Measurements from ENCODE around the gene MLH3. TPM values are rescaled to one million over a fixed set of nuclear protein-coding genes. Genes with fewer than 3 reads are reported as not detected.

The MLH3 gene
- polyA plus RNA-seq, 4 donors = 27.8 to 46.1 (median 37.1) TPM

GRCh38 chr14:74988993-74989392 lies 62.3 kb downstream of the MLH3 start:
- DNase-seq (ENCODE audit: low read depth in 4 of 4, low spot score in 3 of 4) = no peak

DNA sequence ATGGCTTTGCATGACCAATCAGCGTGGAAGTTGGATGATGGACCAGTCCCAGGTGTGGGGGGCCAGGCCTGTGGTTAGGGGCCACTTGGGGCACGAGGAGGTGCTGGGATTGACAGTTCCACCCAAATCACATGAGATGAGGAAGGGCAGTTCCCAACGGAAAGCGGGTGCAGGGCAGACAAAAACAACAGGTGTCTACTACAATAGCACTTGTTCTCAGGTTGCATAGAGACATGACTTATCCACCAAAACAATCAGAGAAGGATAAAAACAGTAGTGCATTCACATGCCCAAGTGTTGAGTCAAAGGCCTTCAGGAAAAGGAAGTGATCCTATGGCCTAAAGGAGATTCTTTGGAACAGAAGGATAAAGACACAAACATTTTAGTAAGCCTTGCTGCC lies 63.1 kb downstream of the MLH3 start:
- no peak for DNase-seq (ENCODE audit: low read depth in 4 of 4, low spot score in 3 of 4)

DNA sequence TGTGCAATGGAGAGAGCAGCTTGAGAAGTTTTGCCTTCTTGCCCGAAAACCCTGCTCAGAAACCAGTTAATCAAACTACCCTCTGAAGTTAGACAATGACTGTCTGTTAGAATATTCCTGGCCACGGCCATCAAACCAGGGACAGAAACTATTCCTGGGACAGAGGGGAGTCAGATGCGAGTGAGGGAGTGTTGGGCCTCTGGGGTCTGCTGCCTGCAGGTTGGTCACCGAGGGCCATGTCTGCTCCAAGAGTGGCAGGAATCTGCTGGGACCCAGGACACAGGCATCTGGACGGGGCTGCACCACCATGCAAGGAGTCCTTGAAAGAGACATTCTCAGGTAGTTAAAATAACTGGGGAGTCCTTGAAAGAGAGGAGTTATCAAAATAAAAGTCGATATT lies 65.5 kb downstream of the MLH3 start:
- DNase-seq (ENCODE audit: low read depth in 4 of 4, low spot score in 3 of 4) = no peak

GRCh38 chr14:74985028-74985310 lies 66.3 kb downstream of the MLH3 start:
- DNase-seq (ENCODE audit: low read depth in 4 of 4, low spot score in 3 of 4) = no peak

DNA sequence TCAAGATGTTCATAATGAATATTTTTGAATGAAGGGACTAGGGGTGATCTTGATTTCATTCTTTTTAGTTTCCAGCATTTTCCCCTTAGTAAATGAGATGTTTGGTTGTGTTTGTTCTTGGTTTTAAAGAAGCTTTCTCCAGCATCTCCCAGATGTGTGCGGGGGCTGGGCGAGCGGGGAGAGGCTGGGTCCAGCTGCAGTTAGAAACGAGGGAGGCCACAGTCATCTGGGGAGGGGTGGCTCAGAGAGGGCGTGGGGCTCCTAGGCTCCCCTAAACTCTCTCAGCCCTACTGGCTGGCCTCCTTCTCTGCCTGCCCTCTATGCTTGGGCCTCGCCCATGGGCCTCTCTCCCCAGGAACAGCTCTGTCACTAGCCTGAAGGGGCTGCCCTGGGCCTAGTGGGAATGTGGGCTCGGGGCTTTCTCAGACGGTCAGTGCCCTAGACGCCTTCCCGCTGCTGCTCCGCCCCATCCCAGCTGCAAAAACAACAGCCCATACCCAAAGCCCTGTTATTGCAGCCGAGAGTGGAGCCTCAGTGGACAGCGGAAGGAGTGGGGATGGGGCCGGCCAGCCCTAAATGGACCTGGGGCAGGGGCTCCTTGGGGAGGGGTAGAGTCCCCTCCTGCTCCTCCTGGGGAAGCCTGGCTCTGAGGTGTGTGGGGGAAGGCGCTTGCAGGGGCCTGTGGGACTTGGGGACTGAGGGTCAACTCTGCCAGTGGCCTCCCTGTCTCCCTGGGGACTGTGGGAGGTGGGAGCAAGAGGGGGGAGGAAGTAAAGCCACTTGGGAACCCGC lies 66.8 kb downstream of the MLH3 start:
- DNase-seq (ENCODE audit: low read depth in 4 of 4, low spot score in 3 of 4) = no peak

- no peak for DNase-seq (ENCODE audit: low read depth in 4 of 4, low spot score in 3 of 4)
Measured at GRCh38 chr14:74983343-74983742, 67.9 kb downstream of the MLH3 start.

DNA sequence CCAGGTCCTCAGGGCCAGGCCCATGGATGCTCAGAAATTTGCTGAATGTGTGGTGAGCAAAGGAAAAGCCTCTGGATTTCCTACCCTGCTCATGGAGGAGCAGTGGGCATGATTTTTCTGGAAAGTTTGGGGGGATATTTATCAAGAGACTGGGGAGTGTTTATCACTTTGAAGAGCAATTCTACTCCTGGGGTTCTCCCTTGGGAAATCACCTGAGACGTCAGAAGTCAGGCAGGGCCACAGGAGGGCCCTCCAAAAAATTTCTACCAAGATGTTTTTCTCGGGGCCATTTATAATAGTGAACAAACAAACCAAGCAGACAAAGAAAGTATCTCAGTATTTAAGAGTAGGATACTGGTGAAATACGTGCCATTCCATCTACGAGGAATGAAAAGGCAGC lies 68.6 kb downstream of the MLH3 start:
- no peak for DNase-seq (ENCODE audit: low read depth in 4 of 4, low spot score in 3 of 4)

DNA sequence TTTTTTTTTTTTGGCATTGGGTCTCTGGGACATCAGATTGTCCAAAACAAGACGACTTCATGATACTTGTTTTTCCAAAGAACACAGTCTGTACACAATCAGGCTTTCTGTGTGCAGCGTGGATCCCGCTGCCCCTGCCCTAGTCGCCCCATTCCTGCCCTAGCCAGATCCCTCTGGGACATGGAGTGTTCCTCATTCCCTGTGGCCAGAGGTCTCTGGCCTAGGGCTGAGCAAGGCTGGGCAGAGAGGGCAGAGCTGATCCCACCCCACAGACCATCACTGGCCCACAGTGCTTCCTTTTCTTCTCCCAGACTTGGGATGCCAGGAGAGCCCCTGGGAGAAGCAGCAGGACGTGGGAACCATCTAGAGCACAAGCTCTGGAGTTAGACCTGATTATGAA lies 69.4 kb downstream of the MLH3 start:
- DNase-seq (ENCODE audit: low read depth in 4 of 4, low spot score in 3 of 4) = no peak

- no peak for DNase-seq (ENCODE audit: low read depth in 4 of 4, low spot score in 3 of 4)
Measured at GRCh38 chr14:74981462-74981782, 69.8 kb downstream of the MLH3 start.

DNA sequence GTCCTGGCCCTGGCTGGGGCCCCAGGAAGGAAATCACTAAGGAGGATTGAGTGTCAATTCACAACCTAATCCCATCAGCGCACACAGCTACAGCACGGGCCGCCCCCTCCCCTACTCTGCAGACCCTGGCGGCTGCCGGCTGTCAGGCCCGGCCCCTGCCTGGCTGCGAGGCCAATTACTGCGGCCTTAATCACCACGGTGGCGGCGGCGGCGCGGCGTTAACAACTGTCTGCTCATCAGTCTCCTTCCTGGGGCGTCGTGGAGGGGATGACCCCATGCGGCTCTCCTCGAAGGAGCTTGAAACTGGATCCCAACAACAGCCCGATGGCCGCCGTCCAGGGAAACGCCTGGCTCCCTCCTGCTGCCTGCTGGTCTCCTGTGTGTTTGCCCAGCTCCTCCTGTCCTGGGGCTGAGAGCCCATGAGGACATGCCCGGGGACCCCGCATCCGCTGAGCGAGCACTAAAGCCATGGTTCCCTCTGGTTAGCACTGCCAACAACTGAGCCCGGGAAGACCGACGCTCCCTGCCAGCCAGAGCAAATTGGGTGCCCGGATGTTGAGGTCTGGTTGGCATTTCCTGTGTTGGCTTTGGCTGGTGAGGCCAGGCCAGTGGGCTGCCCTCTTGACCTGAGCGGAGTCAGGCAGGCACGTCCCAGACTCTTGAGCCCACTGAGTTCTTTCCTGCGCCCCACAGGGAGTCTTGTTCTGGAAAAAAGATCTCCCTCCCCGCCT lies 70.4 kb downstream of the MLH3 start:
- DNase-seq (ENCODE audit: low read depth in 4 of 4, low spot score in 3 of 4) = no peak

DNA sequence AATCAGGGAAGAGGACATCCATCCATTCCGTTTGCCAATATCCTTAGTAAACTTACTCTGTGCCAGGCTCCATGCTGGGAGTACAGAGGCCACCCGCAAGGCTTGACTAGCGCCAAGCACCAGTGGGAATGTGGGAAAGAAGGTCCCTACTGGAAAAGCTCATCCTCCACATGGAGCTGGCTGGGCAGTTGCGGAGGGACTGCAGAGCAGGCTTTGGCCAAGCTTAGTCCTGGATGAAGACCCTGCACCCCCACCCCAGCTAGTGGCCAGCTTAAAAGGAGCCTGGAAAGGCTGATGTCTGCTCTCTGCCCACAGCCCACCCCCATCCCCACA lies 70.9 kb downstream of the MLH3 start:
- no peak for DNase-seq (ENCODE audit: low read depth in 4 of 4, low spot score in 3 of 4)

DNA sequence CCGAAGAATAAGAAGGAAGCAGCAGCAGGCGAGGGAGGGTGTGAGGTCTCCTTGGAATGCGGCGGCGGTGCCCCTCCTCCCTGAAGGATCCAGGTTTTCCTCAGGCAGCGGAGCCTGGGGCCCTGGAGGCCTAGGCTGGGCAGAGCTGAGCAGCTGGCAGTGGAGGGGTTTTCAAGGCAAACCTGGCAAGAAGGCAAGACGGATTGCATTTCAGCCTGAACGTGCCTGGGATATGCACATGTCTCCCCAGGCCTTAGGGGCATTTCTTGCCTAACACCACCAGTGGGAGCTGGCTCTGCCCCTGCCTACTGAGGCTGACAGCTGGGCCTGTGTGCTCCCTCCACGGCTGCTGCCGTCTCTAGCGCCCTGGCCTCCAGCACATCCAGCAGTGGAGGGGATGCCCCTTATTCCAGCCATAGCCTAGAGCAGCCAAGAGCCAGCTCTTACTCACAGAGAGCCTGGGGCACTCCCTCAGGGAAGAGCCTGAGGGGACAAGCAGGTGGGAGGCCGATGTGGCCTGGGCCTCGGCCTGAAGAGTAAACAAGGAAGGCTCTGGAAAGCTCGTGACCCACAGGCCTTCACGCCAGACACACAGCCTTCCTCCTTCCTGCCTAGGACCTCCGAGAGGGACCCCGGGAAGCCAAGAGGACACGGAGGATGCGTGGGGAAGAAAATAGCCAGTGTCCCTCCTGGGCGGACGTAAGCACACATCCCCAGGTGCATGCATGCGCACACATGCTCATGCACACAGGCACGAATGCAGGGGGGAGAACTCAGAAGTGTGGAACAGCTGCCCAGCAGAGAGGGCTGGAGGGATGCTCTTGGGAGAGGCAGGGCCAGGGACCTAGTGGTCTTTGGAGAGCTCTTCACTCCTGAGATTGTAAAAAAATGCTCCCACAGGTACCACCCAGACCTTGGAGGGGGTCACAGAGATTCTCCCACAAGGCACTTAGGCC lies 71.5 kb downstream of the MLH3 start:
- no peak for DNase-seq (ENCODE audit: low read depth in 4 of 4, low spot score in 3 of 4)

DNA sequence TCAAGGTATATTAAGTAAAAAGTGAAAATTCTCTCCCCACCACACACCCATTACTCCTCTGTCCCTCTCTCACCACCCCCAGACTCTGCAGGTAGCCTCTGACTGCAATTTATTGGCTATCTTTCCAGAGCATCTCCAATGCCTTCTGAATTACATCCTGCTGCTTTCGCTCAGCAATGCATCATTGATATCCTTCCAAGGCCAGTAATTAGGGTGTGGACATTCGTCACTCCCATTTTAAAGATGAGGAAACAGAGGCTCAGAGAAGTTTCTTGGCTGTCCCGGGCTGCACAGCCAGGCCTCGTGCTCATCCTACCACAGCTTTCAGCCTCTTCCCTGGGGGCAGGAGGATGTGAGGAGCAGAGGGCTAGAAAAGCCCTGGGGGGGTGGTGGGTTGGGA lies 72.2 kb downstream of the MLH3 start:
- no peak for DNase-seq (ENCODE audit: low read depth in 4 of 4, low spot score in 3 of 4)

DNA sequence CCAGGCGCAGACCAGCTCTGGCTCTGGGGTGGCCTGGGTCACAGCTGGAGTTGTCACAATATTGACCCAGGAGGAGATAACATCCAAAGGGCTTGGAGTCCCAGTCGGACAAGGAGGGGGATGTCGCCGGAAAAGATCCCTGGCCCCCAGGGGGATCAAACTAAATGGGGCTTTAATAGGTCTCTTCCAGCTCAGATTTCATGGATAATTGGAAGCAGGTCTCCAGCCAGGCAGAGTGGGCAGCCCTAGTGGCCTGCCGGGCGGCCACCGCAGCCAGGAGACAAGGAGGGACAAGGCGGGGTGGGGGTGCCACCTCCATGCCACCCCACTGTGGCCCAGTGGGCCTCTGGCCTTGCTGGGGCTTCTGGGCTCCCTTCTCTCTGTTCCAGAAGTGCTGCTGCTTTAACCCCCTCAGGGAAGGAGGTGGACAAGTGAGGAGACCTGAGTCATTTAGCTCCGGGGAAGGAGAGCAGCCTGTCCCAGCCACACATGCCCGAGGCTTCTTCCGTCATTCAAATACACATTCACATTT lies 72.8 kb downstream of the MLH3 start:
- no peak for DNase-seq (ENCODE audit: low read depth in 4 of 4, low spot score in 3 of 4)

DNA sequence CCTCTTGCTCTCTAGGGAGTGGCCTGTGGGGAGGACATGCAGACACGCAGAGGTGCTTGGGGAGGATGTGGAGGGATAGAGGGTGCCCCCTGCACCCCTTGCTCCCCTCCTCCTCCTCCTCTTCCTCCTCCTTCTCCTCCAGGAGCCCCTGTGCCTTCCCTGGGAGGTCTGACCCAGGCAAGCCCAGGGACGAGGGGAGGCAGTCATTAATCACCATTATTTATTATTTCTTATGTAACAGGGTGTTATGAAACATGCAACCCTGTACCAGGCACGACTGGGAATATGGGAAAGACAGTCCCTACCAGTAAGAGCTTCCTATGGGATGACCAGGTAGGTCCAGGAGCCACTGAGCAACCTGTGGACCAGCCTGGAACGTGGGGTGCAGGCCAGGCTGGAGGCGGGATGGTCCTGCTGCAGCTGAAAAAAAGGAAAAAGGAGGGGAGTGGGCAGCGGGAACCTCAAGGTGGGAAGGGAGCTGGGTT lies 73.3 kb downstream of the MLH3 start:
- DNase-seq (ENCODE audit: low read depth in 4 of 4, low spot score in 3 of 4) = no peak

GRCh38 chr14:74977164-74977900 lies 73.9 kb downstream of the MLH3 start:
- DNase-seq (ENCODE audit: low read depth in 4 of 4, low spot score in 3 of 4) = no peak

DNA sequence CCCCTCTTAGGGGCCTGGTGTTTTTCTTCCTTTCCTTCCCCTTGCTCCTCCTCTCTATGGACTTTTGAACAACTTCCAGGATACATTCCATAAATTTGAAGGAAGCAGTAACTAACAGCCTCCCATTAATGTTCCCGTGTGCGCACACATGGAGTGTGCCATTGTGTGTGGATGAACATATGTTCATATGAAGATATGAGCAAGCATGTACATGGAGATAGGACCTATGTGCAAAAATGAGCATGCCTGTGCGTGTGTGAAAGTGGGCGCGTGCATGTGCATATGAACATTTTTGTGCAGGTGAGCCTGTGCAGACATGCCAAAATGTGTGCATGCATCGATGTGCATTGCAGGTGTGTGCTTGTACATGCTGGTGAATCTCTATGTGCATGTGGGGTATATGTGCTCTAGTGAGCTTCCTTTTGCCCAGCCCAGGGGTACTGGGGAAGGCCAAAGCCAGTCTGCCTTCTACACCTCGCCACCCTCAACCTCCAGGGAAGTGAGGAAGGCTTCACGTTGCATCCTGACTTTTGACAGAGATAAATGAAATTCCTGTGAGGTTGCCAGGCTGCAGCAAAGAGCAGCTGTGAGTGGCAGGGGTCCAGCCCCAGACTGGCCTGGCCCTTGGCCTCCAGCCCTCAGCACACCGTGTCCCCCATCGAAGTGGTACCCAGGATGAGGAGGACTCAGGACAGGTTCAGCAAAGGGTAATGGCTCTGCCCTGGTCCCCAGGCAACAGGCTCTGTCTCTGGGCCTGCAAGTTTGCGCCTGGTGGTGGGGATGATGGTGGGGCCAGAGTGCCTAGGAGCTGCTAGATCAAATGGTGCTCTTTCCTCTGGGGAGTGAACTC lies 74.8 kb downstream of the MLH3 start:
- DNase-seq (ENCODE audit: low read depth in 4 of 4, low spot score in 3 of 4) = no peak

- DNase-seq (ENCODE audit: low read depth in 4 of 4, low spot score in 3 of 4) = no peak
Measured at GRCh38 chr14:74975059-74975810, 76.0 kb downstream of the MLH3 start.

All from left renal pelvis (tissue), 4 donors.